ENCODE measurements around the gene FIGN. TPM values are rescaled to one million over a fixed set of nuclear protein-coding genes. Genes with fewer than 3 reads are reported as not detected.

FIGN gene
- not detected for total RNA-seq

GRCh38 chr2:163735685-163736432 lies at the start of gene FIGN:
TSS of gene FIGN (minus strand) at chr2:163736008. CDS start at chr2:163734927, 1,081 bp downstream.
- ChIA-PET CTCF (no interaction called here), POLR2A (no interaction called here)

- ChIA-PET CTCF (no interaction called here), POLR2A (no interaction called here)
Observed at GRCh38 chr2:163785162-163785561, 49.4 kb upstream of the FIGN start.

- CTCF ChIA-PET = no interaction called here
- POLR2A ChIA-PET = no interaction called here
Observed at GRCh38 chr2:163779970-163780597, 44.3 kb upstream of the FIGN start.

GRCh38 chr2:163778045-163778781 lies 42.4 kb upstream of the FIGN start:
- POLR2A ChIA-PET = no interaction called here

GRCh38 chr2:163775304-163775703 lies 39.5 kb upstream of the FIGN start:
- CTCF ChIA-PET = no interaction called here
- POLR2A ChIA-PET = no interaction called here

More at GRCh38 chr2:163778045-163778781, 42.4 kb upstream of the FIGN start:
- CTCF ChIA-PET = no interaction called here

- ChIA-PET POLR2A (no interaction called here), CTCF (no interaction called here)
Observed at GRCh38 chr2:163774862-163775261, 39.1 kb upstream of the FIGN start.

GRCh38 chr2:163773276-163773675 lies 37.5 kb upstream of the FIGN start:
- ChIA-PET CTCF (no interaction called here), POLR2A (no interaction called here)

GRCh38 chr2:163771596-163771995 lies 35.8 kb upstream of the FIGN start:
- ChIA-PET CTCF (no interaction called here), POLR2A (no interaction called here)

GRCh38 chr2:163768881-163769695 lies 33.3 kb upstream of the FIGN start:
- ChIA-PET POLR2A (interaction anchor here (0.6 kb wide), 1 partner anchor 10 kb away, joined by 3 read pairs; no protein-coding TSS in a partner anchor), CTCF (no interaction called here)

GRCh38 chr2:163767097-163767496 lies 31.3 kb upstream of the FIGN start:
- CTCF ChIA-PET = no interaction called here
- POLR2A ChIA-PET = no interaction called here

- POLR2A ChIA-PET = no interaction called here
- CTCF ChIA-PET = no interaction called here
Observed at GRCh38 chr2:163764566-163764965, 28.8 kb upstream of the FIGN start.

GRCh38 chr2:163759013-163759412 lies 23.2 kb upstream of the FIGN start:
- CTCF ChIA-PET = no interaction called here
- POLR2A ChIA-PET = interaction anchor here (0.7 kb wide), 1 partner anchor 10 kb away, joined by 3 read pairs; no protein-coding TSS in a partner anchor

GRCh38 chr2:163757814-163758213 lies 22.0 kb upstream of the FIGN start:
- POLR2A ChIA-PET = no interaction called here
- CTCF ChIA-PET = no interaction called here

- CTCF ChIA-PET = no interaction called here
- POLR2A ChIA-PET = no interaction called here
Observed at GRCh38 chr2:163756588-163756987, 20.8 kb upstream of the FIGN start.

- ChIA-PET POLR2A (no interaction called here), CTCF (no interaction called here)
Observed at GRCh38 chr2:163755366-163755765, 19.6 kb upstream of the FIGN start.

GRCh38 chr2:163753726-163754125 lies 17.9 kb upstream of the FIGN start:
- CTCF ChIA-PET = no interaction called here

GRCh38 chr2:163752267-163752666 lies 16.5 kb upstream of the FIGN start:
- ChIA-PET CTCF (no interaction called here), POLR2A (no interaction called here)

More at GRCh38 chr2:163753726-163754125, 17.9 kb upstream of the FIGN start:
- POLR2A ChIA-PET = no interaction called here

- CTCF ChIA-PET = no interaction called here
- POLR2A ChIA-PET = no interaction called here
Observed at GRCh38 chr2:163751696-163752095, 15.9 kb upstream of the FIGN start.

GRCh38 chr2:163748420-163748819 lies 12.6 kb upstream of the FIGN start:
- CTCF ChIA-PET = no interaction called here
- POLR2A ChIA-PET = no interaction called here

GRCh38 chr2:163741435-163741834 lies 5.6 kb upstream of the FIGN start:
- ChIA-PET CTCF (no interaction called here), POLR2A (no interaction called here)
